Right ventricle myocardium inferior (tissue), 1 donor: Measurements from ENCODE around the gene SNTB2. TPM values are rescaled to one million over a fixed set of nuclear protein-coding genes. Genes with fewer than 3 reads are reported as not detected.
"Not testable (repeated sequence)": the region's sequence is repeated elsewhere in the genome, so short reads cannot be mapped to it uniquely, and the experiment has no call there.

Source experiments
- ATAC-seq: fragments of 200-7000 bp; cut with Tn5 transposase; one replicate; pipeline ENCODE4 v1.9.1; 2020; ENCODE audit warnings: mild to moderate bottlenecking, moderate library complexity
- DNase-seq: peaks from one replicate; pipeline ENCODE4 v3.0.0; 2021; ENCODE audit errors: missing footprints
- intact Hi-C: fragments of 100-400 bp; cut with DNase I; formaldehyde crosslinking; loops from one replicate; pipeline ENCODE4 v1.11.0; 2022
- total RNA-seq: library from RNA; stranded (reverse); fragmentation: NEBNext Ultra II Directional; extraction: Animal tissue kit (Norgen Biotek cat#: 25700); gene quantifications from one replicate; pipeline ENCODE4 v1.2.1, GENCODE V29; 2021
- donor health status: DM: no; HTN: yes; CAD: no; lungs with severe emphysema.

Gene SNTB2
- total RNA-seq, 1 donor from 2014 or later = 16.5 TPM

DNA sequence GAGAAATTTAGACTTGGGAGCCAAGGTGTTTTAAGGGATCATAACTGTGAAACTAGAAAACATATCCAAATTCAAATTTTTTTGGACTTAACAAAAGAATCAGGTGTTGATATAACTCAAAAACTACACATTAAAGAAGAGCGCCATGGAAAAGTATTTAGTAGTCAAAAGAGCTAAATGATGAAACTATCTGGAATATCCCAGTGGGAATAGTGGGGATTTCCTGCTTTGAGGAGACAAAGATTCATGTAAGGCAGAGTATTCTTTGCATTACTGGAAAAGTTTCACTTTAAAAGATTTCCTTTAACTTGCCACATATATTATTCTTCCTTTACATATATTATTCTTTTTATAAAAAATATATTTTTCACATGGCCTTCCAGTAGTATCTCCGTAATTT, 83.9 kb downstream of the SNTB2 start:
- intact Hi-C loops = no loop called here

DNA sequence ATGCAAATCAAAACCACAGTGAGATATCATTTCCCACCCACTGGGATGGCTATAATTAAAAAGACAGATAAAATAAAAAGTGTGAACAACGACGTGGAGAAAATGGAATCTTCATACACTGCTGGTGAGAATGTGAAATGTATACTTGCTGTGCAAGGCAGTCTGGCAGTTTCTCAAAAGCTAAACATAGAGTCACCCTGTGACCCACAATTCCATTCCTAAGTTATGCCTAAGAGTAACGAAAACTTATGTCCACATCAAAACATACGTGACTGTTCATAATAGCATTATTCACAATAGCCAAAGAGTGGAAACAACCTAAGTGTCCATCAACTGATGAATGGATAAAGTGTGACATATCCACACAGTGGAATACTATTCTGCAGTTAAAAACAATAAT, 86.0 kb downstream of the SNTB2 start:
- DNase-seq (no peak), ATAC-seq (no peak)
- intact Hi-C loops = no loop called here

More for the DNA sequence above, 83.9 kb downstream of the SNTB2 start:
- no peak for DNase-seq
- ATAC-seq = no peak

DNA sequence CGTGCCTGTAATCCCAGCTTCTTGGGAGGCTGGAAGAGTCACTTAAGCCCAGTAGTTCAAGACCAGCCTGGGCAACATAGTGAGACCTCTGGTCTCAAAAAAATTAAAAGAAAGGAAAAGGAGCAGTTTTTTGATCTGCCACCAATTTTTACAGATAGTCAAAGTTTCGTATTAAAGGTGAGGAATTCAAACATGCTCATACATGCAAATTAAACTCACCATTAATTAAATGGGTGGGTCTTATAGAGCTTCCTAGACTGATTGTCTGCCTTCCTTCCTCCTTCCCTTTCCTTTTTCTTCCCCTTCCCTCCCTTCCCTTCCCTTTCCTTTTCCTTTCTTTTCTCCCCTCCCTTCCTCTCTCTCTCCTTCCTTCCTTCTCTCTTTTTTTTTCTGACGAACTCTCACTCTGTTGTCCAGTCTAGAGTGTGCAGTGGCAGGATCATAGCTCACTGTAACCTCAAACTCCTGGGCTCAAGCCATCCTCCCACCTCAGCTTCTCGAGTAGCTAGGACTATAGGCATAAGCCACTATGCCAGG, 87.8 kb downstream of the SNTB2 start:
- ATAC-seq (no peak), DNase-seq (no peak)
- intact Hi-C loops = no loop called here

DNA sequence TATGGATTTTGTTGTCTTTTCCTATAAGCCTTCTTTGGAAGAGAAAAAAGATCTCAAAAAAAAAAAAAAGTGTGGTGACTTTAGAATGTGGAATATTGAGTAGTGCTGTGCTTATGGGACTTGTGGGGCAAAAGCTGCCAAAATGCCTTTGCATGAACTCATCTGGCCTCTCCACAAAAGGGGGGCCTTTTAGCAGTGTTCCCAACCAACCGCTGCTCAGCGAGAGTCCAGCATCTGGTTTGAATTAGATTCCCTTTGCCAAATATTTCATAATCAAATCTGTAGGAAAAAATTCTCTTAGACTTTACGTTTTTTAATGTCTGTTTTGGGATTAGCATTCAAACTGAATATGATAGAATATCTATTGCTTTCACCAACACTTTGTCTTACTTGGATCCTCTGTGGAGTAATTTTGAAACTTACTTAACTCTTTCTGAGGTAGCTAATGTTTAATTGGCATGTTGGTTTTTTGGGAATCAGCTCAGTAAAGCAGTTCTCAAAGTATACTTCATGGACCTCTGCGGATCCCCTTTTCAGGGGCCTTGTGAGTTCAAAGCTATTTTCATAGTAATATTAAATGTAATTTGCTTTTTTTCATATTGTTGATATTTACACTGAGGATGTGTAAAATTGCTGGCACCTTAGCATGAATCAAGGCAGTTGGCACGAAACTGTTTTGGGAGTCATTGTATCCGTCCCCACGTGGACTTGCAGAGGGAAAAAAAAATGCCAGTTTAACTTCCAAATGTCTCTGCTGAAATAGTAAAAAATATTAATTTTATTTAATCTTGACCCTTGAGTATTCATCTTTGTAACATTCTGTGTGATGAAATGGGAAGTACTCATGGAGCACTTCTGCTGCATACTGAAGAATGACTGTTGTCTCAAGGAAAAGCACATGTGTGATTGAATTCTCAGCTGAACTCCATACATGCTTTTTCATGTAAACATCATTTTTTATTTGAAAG, 89.5 kb downstream of the SNTB2 start:
- intact Hi-C loops = no loop called here
- DNase-seq (peak; percentile 73), ATAC-seq (peak; percentile 98)

DNA sequence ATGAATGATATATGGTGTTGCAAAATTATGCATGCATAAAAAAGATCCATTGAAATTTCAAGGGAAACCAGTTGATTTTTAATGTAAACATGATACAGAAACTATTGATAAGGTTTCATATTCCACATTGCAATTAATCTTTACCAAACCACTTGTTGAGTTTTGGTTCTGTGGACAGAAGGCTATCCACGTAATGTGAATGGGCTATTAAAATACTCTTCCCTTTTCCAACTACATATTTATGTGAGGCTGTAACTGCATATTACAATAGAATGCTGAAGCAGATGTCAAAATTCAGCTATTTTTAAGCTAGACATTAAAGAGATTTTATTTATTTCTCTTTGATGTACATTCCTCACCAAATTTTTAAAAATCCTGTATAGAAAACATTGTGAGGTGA, 90.4 kb downstream of the SNTB2 start:
- no peak for ATAC-seq
- DNase-seq = no peak
- intact Hi-C loops = no loop called here

DNA sequence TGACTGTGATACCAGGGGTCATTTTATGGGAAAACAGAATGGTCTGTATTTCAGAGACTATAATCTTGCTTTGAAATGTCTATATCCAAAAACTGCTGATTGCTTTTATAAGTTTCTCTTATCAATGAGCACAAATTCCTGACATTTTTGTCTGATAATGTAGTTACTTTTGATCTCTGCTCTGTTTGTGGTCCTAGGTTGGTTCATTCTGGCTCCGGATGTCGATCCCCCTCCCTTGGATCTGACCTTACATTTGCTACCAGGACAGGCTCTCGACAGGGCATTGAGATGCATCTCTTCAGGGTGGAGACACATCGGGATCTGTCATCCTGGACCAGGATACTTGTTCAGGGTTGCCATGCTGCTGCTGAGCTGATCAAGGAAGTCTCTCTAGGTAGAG, 96.9 kb downstream of the SNTB2 start:
- DNase-seq (no peak), ATAC-seq (no peak)
- intact Hi-C loops = no loop called here

DNA sequence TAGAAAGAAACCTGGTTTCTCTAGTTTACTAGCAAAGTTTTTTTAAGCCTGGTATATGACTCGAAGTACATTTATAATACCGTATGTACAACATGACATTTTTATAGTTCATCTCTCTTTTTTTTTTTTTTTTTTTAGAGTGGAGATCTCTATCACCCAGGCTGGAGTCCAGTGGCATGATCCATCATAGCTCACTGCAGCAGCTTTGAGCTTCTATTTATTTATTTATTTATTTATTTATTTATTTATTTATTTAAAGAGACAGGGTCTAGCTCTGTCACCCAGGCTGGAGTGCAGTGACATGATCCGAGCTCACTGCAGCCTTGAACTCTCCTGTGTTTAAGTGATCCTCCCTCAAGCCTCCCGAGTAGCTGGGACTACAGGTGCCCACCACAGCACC, 98.3 kb downstream of the SNTB2 start:
- intact Hi-C loops = loop anchor here (5.0 kb wide), 1 partner anchor 113 kb away; no protein-coding TSS in a partner anchor
- no peak for ATAC-seq
- DNase-seq = no peak

DNA sequence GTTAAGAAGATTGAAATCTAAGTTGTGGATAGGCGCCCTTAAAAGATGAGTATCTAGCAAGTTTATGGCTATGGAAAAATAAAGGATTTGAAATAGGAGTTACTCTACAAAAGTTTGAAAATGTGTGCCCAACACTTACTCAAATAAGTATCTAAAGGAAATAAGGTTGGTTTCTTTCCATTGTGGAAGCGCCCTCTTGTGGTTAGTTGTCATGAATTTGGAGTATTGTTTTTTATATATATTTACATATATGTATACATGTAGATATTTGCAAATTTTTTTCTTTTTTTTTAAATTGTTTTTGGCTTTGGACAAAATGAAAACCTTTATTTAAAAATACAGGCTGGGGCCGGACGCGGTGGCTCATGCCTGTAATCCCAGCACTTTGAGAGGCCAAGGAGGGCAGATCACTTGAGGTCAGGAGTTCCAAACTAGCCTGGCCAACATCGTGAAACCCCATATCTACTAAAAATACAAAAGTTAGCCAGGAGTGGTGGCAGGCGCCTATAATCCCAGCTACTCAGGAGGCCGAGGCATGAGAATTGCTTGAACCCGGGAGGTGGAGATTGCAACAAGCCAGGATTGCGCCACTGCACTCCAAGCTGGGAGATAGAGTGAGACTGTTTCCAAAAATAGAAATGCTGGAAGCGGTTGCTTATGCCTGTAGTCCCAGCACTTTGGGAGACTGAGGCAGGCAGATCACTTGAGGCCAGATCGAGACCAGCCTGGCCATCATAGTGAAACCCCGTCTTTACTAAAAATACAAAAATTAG, 100.2 kb downstream of the SNTB2 start:
- intact Hi-C loops = loop anchor here (1.0 to 5.0 kb wide), 2 partner anchors 115 to 137 kb away; no protein-coding TSS in a partner anchor
- ATAC-seq (peak; percentile 90), DNase-seq (peak; percentile 83)

DNA sequence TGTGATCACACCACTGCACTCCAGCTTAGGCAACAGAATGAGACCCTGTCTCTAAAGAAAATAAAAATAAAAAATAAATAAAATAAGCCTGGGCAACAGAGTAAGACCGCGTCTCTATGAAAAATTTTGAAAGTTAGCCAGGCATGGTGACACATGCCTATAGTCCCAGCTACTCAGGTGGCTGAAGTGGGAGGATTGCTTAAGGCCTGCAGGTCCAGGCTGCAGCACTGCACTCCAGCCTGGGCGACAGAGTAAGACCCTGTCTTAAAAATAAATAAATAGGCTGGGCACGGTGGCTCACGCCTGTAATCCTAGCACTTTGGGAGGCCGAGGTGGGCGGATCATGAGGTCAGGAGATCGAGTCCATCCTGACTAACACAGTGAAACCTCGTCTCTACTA, 104.7 kb downstream of the SNTB2 start:
- intact Hi-C loops, ATAC-seq, DNase-seq: not testable (repeated sequence)

DNA sequence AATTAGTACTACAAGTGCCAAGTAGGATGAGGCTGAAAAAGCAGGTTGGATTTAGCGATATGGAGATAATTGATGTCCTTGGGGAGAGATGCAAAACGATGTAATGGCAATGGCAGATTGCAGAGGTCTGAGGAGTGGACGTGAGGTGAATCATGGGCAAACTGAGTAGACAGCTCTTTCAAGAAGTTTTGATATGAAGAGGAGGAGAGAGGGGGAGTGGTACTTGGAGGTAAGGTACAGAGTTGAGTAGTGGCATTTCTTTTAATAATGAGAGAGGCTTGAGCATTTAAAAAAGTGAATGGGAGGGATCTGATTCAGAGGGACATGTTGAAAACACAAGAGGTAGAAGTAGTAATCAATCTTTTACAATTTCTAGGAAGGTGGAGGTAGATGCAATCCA, 106.4 kb downstream of the SNTB2 start:
- ATAC-seq (no peak), DNase-seq (no peak)
- intact Hi-C loops = no loop called here

DNA sequence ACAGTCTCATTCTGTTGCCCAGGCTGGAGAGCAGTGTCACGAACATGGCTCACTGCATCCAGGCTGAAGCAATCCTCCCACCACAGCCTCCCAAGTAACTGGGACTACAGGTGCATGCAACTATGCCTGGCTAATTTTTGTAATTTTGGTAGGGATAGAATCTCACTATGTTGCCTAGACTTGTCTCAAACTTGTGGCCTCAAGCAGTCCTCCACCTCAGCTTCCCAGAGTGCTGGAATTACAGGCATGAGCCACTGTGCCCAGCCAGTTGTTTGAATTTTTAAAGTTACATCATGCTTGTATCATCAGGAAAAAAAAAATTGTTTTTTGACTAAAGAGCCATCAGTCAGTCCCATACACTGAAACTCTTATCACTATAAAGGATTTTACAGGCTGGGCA, 107.1 kb downstream of the SNTB2 start:
- DNase-seq (no peak), ATAC-seq (no peak)
- intact Hi-C loops = no loop called here

DNA sequence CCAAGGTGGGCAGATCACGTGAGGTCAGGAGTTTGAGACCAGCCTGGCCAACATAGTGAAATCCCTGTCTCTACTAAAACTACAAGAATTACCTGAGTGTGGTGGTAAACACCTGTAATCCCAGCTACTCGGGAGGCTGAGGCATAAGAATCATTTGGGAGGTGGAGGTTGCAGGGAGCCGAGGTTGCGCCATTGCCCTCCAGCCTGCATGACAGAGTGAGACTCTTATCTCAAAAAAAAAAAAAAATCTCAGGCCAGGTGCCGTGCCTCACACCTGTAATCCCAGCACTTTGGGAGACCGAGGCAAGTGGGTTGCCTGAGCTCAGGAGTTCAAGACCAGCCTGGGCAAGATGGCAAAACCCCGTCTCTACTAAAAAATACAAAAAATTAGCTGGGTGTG, 109.8 kb downstream of the SNTB2 start:
- ATAC-seq, intact Hi-C loops, DNase-seq: not testable (repeated sequence)

DNA sequence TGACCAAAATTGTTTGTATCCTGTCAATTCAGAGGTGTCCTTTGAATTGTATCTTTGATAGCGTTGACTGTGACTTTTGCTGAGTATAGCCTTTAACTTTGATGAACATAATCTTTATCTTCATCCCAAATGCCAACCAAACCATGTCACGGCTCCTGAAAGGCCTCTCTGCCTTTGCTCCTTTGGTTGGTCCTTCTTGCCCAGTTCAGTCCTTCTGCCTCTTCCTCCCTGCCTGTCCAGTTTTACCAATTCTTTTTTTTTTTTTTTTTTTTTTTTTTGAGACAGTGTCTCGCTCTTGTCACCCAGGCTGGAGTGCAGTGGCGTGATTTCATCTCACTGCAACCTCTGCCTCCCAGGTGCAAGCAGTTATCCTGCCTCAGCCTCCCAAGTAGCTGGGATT, 111.3 kb downstream of the SNTB2 start:
- intact Hi-C loops = no loop called here
- ATAC-seq = no peak
- no peak for DNase-seq

DNA sequence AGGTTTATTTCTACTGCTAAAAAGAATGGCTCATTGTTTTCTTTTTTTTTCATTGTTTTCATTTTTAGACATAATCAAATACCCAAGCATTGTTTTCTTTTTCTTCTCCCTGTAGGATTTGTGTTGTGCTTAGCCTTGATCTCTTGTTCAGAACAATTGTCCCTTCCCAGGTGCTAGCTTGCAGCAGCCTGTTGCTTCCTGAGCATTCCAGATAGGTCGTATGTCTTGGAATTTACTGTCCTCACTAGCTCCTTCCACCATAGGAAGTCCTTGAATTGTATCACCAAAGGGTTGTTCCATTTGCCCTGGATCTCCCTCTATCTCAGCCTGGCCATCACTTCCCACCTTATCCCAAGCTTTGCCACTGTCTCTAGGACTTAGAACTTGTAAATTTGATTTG, 114.2 kb downstream of the SNTB2 start:
- ATAC-seq = no peak
- no peak for DNase-seq
- intact Hi-C loops = no loop called here

DNA sequence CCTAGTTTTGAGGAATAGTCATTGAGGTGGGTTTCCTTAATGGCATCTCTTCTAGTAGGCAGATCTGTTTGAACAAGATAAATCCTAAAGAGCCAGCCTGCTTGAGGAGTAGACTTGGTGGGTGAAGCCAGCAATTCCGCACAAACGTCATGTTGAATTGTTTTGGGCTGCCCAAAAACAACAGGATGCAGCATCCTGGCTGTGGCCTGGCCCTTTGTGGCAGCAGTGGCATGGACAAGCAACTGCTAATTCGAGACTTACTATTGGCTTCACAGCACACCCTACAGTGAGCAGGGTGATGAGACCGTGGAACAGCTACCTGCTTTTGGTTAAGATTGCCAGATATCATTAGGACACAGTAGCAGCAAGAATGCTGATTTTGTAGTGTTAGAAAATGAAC, 114.9 kb downstream of the SNTB2 start:
- DNase-seq (no peak), ATAC-seq (no peak)
- intact Hi-C loops = no loop called here

DNA sequence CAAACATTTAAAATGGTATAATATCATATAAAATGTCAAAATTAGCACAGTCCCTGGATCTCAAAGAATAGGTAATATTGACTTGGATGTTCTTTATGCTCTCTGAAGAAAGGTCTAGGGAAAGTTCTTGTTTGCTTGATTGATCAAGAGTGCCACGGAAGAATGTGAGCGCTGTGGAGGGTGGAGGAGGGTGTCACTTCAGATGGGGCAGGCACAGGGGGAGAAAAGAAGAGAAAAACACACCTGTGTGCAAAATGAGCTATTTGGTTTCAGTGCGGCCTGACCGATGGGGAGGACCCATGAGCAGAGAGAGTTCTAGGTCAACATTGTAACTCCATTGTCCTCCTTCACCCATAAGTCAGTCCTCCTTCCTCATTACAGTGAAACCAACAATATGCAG, 115.3 kb downstream of the SNTB2 start:
- intact Hi-C loops = no loop called here
- no peak for ATAC-seq
- no peak for DNase-seq

DNA sequence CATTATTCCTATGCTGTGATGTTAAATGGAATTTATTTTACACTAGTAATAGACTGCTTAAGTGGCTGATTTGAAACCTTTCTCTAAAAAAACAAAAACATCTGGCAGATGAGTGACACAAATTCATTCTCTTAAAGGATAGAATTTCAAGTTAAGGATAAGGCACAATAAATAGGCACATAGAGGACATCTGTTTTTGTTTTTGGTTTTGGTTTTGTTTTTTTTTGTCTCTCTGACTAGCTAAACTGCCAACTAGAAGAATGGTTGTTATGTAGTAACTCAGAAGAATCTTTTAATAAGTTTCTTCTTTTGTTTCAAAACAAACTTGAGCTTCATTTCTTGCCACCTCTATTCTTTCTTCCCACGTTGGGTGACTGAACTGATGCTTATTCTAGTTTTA, 119.1 kb downstream of the SNTB2 start:
- intact Hi-C loops = no loop called here
- ATAC-seq (no peak), DNase-seq (no peak)

DNA sequence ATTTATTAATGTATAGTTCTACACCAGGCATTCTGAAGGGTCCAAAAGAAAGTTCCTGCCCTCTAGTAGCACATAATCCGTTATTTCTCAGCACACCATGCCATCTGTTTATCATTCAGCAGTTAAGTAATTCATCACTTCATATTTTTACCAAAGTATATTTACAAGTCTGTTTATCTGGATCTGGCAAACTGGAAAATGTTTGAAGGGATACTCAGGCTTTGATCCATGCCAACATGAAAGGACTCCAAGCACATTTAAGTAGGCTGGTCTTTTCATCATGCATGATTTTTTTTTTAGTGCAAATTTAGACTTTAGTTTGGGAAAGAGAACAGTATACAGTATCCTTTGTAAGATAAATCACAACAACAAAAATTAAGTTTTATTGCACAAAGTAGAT, 120.1 kb downstream of the SNTB2 start:
- ATAC-seq = no peak
- DNase-seq = no peak
- intact Hi-C loops = no loop called here

DNA sequence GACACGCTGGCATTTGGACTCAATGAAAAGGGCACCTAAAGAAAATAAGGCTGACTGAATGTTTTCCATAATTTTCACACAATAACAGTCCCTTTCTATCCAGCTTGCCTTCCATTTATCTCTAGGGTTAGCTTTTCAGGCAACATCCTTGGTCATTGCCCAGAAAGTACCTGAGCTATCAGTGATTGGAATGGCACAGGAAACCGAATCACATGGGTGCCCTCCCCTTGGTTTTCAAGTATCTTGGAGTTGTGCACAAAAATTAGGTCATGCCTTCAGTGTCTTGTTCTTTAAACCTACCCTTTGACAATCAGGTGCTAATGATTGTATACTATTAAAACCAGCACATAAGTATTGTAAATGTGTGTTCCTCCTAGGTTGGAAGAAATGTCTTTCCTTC, 120.9 kb downstream of the SNTB2 start:
- no peak for ATAC-seq
- DNase-seq = no peak
- intact Hi-C loops = no loop called here

DNA sequence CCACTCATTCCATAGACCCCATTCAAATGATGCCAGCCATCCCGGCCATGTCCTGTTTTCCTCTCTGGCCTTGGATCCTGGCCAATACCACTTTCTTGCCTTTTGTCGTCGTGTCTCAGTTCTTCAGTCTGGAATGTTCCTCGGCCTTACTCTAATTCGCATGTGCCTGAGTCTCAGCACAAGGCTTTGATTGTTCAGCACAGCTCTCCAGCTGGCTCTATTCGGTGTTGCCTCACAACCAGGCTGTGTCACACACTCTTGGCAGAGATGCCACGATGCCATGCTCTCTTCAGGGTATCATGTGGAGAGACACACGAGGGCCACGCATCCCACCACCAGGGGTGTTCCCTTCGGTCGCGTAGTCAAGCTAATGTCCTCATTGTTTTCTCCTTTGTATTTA, 122.4 kb downstream of the SNTB2 start:
- intact Hi-C loops = no loop called here
- ATAC-seq (no peak), DNase-seq (no peak)
